GM18520 (cell line): ENCODE measurements around the gene ZSWIM3.

Experiments
- ATAC-seq: cut with Tn5 transposase; IDR thresholded peaks from one replicate; pipeline ENCODE4 v1.9.1; 2021; ENCODE audit not compliant: unreplicated experiment

ZSWIM3 gene

GRCh38 chr20:45927071-45927878 is 69.9 kb downstream of the ZSWIM3 start:
- no peak for ATAC-seq
